ENCODE data around the gene ANXA5.

Gene ANXA5

GRCh38 chr4:121633653-121634052, 63.1 kb downstream of the ANXA5 start:
- DNase-seq: no peak

DNA sequence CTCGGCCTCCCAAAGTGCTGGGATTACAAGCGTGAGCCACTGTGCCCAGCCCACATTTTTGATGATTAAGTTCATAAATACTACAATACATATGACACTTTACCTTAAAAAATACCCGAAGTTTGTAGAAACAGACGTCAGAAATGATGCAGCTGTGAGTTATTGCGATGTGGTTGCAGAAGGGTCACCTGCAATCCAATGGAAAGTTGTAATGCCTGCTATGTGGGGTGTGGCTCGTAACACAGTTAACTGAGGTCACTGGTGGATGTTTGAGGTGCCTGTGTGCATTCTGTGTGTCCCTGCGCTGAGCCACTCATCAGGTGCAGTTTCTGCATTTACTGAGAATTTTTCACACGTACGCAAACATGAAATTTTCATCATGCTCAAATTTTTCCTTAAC, 64.1 kb downstream of the ANXA5 start:
- DNase-seq: no peak
